NCI-H69 (cell line): ENCODE data around the gene SEZ6.

ENCODE experiments used
- DNase-seq: peaks from one replicate; lab custom pipeline; 2025; lab: John Stamatoyannopoulos, UW

SEZ6 gene

DNA sequence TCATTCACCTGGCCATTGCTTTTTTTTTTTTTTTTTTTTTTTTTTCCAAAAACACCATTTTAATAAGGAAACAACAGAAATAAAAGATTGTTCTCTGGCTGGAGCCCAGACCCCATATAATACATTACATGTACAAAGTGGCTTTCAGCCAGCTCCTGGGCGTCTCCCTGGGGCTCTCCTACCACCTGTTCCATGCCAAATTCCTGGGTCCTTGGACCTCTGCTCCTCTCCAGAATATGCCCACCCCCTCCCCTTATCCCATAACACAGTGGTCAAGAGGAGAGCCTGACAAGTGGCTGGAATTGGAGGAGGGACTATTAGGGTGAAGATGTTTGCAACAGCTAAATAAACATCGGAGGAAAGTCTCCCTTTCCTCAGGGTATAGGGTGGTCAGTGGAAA, 50.9 kb downstream of the SEZ6 start:
- DNase-seq = no peak

DNA sequence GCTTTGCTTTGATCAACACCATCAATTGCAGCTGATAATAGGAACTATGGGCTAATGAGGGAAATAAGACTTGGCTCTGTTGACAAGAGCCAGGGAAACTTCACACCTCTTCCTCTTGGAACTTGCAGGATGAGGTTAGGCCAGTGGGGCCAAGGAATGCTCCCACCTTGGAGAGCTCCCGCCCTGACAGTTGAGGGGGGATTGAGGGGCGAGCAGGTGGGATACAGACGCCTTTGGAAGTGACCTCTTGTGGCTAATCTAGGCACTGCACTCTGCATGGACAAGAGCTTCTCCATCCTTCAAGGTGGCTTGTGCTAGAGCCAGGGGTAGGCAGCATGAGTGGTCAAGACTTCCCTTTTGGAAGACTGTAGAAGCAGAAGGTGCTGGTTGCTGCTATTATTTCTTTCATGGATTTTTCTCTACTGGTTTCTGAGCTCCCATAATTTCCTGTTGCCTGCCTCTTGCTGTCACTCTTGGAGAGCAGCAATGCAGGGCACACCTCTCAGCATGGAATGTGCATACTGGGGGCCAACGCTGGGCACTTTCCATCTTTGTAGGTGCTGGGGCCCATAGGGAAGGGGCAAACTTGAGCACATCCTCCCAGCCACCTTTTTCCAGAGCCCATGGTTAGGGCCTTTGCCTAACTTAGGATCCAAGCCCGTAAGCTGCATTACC, 52.3 kb downstream of the SEZ6 start:
- DNase-seq = peak; percentile 63

DNA sequence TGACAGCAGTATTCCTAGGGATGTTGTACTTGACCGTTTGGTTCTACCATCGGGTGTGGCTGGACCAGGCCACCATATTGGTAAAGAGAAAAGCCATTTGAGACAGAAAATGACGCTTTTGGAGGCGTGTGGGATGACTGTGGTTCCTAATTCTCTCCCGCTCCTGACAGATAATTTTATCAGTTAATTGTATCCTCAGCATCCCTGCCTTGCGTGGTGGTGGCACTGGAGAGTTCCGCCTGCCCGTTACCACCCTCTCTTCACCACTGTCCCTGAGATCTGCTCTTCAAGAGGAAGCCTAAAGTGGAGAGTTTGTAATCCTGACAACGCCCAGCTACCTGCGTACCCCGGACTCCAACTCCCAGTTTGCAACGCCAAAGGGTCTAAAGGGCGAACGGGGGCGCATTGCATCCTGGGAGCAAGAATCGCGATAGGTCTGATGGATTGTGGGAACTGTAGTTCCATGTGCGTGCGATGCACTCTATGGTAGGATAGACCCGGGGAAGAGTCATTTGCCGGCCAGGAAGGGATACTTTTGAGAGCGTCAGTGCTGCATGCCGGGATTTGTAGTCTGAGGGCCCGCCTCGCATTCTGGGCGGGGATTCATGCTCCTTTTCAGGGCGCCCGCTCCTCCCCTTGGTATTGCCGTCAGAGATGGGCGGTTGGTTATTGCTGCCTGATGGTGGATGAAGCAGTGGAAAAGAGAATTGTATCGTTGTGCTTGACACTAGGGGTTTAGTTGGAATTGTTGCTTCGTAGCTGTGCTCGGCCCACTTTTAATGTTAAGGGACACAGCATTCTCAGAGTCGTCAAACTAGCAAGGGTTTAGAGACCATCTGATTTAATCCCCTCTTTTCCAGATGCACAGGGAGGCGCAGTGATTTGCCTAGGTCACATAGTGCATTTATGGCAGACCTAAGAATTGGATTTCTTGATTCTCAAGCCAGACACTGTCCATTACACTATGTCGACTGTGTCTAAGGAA, 53.5 kb downstream of the SEZ6 start:
- DNase-seq = peak; percentile 100

DNA sequence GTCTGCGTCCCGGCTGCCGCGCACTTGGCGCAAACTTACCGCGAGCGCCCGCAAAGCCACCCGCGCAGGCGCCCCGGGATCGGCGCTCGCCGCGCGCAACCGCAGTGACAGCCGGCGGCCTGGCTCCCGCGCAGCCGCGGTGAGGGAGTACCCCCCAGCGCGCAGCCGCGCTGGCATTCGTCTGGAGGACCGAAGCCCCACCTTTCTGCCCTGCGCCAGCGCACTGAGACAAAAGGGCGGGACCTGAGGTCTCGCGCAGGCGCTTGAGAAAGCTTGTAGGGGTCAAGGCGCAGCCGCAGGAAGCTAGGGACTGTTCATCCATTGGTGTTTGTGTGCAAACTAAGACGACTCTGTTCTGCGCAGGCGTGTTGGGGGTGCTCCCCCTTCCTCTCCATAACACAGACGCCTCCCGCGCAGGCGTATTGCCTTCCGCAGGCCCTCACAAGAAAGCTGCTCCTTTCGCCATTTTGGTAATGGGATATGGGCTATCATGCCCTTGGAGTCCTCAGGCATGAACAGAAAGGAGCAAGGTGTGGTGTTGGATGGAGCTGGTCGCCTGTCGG, 54.3 kb downstream of the SEZ6 start, which contains the start of gene PHF12:
Gene PHF12 (minus strand): TSS at position 91 of the 563 bp plus-strand sequence. CDS start 558 bp downstream, outside the sequence.
- DNase-seq = peak; percentile 100

DNA sequence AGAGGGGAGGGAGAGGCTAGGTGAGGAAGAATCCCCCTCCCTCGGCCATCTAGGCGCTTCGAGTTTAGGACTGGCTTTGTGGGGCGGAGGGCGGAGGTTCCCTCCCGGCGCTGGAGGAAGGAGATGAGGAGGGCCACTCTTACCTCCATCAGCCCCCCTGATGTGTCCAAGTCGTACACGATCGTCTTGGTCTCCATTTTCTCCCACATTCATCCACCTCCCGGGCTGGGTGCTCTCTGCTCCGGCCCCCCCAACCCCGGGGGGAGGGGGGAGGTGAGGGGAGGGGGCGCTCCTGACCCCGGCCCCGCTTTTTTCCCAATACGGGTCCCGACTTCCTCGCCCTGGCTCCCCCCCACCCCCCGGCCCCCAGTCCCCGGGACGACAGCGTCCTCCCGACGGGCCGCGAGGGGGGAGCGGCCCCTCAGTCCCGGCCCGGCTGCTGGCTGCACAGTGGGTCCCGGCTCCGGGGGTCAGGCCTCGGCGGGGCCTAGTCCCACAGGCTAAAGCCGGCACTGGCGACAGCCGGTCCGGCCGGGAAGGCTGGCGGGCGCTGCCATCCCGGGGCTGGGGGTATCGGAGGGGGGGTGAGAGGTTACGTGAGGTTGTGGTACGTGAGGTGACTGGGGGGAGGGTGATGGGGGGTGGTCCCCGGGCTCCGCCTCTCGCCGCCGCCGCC, 54.9 kb downstream of the SEZ6 start:
- DNase-seq = peak; percentile 77

DNA sequence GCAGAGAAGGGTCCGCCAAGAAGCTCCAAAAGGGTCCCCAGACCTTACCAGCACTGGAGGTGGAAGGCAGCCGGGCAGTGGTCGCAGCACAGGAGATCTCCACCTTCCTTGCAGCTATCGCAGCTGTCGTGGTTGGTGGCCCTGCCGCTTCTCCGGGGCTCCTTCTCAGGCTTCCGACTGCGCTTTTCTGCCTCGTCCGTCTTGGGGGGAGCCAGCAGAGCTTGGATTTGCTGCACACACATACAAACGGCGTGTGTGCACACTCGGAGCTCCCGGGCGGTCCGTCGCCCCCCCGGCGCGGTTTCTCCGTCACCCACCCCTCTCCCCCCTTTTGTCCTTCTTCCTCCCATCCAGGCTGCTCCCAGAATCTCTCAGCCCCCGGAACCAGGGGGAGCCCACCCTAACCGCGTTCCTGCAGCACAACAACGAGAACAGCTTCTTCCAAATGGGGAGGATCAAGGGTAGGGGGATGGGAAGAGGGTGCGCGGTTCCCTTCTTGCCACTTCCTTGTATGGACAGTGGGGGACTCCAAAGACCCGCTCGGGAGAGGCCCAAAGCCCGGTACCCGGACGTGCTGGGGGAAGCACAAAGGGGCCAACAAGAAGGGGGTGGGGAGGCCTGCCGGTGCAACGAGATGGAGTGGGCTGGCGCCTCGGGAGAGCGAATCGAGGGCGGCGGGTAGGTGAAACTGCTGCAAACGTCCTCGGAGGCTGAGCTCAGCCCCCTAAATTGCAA, 55.6 kb downstream of the SEZ6 start:
- peak; percentile 77 for DNase-seq

DNA sequence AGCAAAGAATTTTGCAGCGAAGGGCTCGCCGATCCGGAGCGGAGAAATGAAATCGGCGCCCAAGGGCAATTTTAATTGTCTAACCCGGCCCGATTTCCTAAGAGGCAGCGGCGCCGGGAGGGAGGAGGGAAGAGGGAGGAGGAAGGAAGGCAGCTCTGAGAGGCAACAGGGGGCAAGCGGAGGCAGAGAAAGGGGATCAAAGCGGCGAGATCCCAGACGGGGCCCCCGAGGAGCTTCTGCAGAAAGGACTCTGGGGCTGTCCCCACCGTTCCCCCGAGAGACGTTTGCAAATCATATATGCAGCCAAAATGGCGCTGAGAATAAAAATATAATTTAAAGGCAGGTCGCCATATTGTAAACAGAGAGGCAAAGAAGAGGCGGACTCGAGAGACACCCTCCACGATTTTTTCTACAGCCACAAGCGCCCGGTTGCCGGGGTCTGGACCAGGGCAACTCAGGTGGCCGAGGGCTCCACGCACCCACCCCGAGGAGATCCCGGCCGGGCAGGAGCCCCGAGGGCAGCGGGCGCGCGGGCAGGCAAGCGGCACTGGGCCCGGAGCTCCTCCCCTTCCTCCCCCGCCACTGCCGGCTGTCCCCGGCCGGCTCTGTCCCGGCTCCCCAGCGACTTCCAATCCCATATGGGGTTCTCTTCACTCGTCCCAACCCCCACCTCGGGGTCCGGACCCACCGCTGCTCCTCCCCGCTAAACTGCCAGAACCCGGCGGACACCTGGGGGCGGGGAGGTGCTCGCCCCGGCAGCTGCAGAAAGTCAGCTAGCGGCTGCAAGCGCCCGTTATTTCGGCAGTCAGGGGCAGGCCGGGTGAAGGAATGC, 56.4 kb downstream of the SEZ6 start:
- peak; percentile 85 for DNase-seq

DNA sequence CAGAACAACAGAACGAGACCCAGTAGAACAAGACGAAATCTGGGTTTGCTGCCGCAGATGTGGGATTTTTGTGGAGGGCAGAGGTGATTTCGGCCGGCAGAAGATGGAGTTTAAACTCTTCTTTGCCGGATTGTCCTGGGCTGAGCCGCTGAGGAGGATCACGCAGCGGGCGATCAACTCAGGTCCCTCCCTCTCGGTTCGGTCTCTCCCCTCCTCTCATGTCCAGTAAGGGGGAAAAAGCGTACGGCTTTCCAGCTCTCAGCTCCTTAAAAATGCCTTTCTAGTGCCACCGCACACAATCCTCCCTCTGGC, 57.0 kb downstream of the SEZ6 start:
- DNase-seq = no peak

DNA sequence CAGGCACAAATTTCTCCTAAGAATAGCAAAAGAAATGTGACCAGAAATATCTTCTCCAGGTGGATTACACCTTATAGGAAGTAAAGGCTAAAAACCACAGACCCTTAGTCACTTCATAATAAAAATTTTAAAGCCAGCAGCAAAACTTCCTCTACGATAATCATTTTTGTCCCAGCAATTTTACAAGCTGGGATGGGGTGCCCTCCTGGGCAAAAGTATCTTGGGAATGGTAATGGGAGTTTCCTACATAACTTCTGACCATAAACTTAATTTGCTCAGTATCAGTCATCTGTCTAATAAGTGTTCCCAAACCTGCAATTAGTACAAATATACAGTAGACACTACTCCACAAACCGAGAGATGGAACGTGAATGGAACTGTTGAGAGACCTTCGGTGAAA, 57.5 kb downstream of the SEZ6 start:
- DNase-seq = no peak

DNA sequence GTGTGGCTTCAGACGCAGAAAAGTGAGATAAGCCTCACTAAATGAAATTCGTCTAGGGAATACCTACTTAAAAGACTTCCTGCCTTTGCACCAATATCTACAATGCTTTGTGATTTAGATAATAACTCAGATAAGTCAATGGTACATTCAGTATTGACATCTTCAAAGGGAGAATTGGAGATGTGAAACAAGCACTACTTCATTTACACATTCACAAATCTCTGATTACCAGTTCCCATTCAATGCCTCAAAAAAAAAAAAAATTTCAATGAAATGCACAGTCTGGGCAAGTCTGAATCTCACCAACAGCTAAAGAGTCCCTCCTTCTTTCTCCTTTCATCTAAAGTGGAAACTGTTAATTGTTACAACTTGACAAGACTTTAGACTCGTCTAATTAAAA, 58.2 kb downstream of the SEZ6 start:
- no peak for DNase-seq

DNA sequence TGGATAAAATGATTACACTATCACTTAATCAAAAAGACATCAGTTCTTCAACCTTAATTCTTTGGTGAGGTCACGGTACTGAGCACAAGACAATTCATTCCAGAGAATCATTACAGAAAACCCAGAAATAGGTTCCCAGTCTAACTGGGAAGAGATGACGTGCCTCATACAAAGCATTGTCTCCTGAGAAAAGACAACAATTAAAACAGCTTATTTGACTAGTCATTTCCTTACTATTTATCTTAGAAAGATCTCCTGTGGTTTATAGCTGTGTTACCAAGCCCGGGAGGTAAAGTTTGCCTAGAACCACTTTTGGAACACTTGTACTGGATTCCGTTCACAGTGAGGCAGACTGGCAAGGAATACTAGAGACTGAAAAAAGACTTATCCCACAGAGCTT, 59.6 kb downstream of the SEZ6 start:
- peak; percentile 27 for DNase-seq

DNA sequence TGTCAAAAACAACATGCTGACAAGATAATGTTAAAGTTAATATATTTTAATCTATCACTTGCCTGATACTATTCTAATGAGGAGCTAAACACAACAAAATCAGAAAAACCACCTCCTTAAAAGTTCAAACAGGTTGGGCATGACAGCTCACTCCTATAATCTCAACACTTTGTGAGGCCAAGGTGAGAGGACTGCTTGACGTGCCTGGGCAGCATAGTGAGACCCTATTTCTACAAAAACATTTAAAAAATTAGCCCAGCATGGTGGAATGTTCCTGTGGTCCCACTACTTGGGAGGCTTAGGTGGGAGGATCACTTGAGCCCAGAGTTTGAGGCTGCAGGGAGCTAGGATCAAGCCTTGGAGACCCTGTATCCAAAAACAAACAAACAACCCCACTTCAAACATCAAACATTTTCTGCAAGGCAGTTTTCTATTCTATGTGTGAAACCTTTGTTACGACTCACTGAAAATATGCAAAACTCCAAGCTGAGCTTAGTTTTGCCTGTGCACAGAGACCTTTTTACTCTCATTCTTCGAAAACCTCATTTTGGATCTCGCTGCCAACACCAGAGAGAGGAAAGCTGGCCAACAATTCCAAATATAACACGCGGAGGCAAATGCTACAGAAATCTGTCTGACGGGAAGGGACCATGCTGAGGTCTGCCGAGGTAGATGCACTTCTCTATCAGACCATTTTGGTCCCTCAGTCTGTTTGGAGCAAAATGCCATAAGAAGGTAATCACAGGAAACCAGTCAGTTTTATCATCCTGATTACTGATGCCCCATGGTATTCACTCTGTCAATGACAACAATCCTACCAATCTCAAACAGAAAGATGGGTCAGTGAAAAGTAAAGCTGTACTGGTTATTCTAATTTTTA, 60.7 kb downstream of the SEZ6 start:
- no peak for DNase-seq

DNA sequence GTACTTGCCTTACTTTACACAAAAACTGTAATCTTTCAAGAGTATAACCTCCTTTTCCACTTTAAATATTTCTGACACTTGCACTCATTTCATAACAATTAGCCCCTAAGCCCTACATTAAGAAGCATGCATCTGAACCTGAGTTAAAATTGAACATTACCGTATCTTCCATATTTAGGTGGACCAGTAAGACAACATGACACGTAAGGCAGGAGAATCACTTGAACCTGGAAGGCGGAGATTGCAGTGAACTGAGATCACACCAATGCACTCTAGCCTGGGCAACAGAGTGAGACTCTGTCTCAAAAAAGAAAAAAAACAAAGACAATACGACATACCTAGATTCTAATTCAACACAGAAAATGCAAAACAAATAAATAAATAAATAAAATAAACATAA, 61.5 kb downstream of the SEZ6 start:
- DNase-seq = no peak

DNA sequence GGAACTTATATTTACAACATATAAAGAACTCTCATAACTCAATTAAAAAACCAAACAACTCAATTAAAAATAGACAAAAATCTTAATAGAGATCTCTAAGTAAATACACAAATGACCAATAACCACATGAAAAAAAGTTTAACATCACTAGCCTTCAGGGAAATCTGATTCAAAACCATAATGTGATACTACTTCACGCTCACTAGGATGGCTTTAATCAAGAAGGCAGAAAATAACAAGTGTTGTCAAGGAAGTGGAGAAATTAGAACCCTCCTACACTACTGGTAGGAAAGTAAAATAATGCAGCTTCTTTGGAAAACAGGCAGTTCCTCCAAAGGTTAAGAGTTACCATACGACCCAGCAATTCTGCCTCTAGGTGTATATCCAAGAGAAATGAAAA, 62.9 kb downstream of the SEZ6 start:
- DNase-seq = no peak

DNA sequence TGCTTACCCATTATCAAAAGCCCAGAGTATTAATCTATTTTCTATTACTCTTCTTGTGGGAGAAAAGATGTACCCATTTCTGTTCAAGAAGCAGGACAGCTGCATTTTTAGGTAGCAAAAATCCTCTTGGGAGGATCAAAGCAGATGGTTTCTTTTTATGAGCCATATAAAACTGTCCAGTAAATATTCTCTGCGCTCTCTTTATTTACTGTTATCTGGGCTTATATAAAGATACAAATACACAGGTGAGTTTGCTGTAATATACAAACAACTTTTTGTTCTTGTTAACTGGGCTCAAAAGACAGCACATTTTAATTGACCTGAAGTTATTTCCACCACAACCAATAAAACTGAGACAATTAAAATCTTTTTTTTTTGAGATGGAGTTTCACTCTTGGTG, 64.6 kb downstream of the SEZ6 start:
- no peak for DNase-seq

DNA sequence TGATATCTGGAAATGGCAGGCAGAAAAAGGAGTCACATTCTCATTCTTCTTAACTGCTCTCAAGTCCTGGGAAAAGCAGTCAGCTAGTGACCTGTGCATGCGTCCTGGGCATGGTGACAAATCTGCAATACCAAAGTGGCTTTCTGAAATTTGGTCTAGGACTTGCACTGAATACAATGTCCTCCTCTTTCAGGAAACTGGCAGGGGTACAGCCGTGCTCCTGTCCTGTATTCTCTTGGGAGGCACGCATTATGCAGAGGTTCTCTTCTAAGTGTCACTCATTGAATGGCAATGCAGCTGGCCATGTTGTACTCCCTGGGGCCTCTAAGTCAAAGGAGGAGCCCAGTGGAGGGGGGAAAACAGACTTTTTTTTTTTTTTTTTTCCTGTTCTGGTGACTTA, 65.2 kb downstream of the SEZ6 start:
- no peak for DNase-seq

DNA sequence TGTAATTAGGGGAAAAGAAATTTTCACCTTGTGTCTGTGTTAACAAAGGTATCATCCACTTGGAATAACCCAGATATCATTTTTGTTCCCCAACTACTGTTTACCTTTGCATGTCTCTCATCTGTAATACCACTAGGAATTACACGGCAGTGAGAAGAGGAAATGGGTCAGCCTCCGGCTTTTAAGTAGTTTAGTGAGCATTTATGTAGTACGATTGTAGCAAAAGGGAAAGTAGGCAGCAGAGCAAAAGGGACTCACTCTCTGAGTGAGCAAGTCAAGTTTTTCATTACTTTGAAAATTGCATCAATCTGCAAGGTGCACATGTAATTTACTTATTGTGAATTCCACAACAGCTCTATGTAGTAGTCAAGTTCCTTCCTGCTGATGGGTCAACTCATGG, 65.7 kb downstream of the SEZ6 start:
- DNase-seq = no peak

DNA sequence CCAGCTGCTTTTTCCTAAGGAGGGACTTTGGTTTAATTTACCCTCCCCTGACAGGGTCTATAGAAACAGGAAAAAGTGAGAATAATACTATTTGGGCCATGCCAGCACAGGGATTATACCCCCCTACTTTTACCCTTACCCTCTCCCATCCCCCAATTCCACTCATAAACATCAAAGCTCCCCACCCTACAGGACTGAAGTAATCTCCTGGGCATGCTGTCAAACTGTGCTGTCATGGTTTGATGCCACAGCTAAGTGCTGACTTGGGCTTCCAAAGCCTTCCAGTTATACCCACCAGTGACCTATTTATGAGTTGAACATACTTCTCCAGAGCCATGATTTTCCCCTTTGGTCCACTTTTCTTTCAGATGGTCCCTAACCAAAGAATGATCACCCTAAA, 67.3 kb downstream of the SEZ6 start:
- DNase-seq = no peak

DNA sequence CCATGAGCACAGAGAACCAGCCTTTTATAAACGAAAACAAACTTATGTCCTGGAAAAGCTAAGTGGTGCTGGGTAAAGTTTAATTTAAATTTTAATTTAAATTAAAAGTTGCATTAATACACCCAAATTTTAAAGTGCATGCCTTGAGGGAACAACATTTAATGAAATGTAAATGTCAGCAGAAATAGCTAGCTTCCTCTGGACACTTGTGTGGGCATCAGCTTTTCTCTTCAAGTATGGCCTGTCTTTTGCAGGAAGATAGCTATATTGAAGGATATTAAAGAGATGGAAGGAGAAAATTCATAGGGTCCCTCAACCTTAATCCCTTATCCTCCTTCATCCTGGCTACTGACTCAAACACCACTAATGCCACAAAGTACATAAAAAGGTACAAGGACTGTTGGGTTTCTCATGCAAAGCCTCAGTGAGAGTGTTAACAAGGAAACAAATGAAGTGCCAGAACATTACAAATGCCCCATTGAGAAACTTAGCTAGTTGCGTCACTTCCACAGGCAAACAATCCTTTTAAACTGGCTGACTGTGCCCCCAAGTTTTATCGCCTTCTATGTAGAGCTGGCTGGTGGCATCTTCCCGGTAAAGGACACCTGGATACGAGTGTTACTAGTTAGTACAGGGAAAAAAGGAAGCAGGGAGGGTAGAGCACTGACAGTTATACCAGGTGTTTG, 68.6 kb downstream of the SEZ6 start:
- DNase-seq = no peak
